ENCODE results near the gene SLCO3A1.

DNA sequence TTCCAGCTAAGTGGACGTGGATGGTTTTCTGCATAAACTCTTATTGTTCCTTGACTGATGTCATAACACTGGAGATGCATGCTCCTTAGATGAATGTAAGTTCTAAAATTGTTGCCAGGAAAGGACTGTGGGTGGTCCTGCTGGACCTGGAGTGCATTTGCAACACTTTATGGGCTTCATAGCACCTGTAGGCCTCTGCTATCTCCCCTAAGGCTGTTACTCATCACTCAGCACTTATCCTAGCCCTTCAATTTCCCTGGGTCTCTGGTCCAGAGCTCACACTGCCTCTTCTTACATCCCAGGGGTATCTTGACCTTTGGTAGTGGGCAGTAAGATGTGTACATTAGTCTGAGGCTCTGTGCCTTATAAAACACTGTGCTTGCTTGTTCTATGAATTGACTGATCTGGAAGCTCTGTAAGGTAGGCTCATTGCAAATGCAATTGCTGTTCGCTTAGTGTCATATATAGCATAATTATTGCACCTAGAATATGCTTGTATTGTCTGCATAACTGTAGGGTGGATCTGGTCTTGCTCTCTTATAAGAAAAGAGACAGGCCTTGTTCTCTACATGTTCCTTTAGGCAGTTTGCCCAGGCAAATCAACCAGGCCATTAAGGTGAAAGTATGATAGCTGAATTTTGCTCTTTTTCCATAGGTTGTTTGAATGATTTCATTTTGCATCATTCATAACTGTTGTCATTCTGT lies 35.8 kb downstream of the SLCO3A1 start:
- TF ChIP-seq ZNF18 (tag by site-specific recombination; IDR thresholded peaks at IDR 0.05) (no peak), ZNF274 (IDR thresholded peaks at IDR 0.05; ENCODE audit: low read length) (no peak), ZNF274 (tag by site-specific recombination; IDR thresholded peaks at IDR 0.05; ENCODE audit: borderline replicate concordance) (no peak), SETDB1 (IDR thresholded peaks at IDR 0.05; ENCODE audit: insufficient read length, low read length) (no peak), KLF7 (tag by site-specific recombination; IDR thresholded peaks at IDR 0.05; ENCODE audit: borderline replicate concordance) (no peak), ZSCAN30 (tag by site-specific recombination; IDR thresholded peaks at IDR 0.05) (no peak), ZNF596 (tag by site-specific recombination; IDR thresholded peaks at IDR 0.05) (no peak), SP7 (tag by site-specific recombination; IDR thresholded peaks at IDR 0.05) (no peak), ZNF394 (tag by site-specific recombination; IDR thresholded peaks at IDR 0.05; ENCODE audit: borderline replicate concordance) (no peak), MEIS1 (CRISPR knock-in tag; IDR thresholded peaks at IDR 0.05; ENCODE audit: borderline replicate concordance) (no peak), KLF9 (tag by site-specific recombination; IDR thresholded peaks at IDR 0.05; ENCODE audit: low read depth) (no peak), ZNF423 (tag by site-specific recombination; IDR thresholded peaks at IDR 0.05) (no peak)
- TF ChIP-seq, protein P1, sequence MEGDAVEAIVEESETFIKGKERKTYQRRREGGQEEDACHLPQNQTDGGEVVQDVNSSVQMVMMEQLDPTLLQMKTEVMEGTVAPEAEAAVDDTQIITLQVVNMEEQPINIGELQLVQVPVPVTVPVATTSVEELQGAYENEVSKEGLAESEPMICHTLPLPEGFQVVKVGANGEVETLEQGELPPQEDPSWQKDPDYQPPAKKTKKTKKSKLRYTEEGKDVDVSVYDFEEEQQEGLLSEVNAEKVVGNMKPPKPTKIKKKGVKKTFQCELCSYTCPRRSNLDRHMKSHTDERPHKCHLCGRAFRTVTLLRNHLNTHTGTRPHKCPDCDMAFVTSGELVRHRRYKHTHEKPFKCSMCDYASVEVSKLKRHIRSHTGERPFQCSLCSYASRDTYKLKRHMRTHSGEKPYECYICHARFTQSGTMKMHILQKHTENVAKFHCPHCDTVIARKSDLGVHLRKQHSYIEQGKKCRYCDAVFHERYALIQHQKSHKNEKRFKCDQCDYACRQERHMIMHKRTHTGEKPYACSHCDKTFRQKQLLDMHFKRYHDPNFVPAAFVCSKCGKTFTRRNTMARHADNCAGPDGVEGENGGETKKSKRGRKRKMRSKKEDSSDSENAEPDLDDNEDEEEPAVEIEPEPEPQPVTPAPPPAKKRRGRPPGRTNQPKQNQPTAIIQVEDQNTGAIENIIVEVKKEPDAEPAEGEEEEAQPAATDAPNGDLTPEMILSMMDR (tag by site-specific recombination; IDR thresholded peaks at IDR 0.05): no peak
- TF ChIP-seq, protein P2, sequence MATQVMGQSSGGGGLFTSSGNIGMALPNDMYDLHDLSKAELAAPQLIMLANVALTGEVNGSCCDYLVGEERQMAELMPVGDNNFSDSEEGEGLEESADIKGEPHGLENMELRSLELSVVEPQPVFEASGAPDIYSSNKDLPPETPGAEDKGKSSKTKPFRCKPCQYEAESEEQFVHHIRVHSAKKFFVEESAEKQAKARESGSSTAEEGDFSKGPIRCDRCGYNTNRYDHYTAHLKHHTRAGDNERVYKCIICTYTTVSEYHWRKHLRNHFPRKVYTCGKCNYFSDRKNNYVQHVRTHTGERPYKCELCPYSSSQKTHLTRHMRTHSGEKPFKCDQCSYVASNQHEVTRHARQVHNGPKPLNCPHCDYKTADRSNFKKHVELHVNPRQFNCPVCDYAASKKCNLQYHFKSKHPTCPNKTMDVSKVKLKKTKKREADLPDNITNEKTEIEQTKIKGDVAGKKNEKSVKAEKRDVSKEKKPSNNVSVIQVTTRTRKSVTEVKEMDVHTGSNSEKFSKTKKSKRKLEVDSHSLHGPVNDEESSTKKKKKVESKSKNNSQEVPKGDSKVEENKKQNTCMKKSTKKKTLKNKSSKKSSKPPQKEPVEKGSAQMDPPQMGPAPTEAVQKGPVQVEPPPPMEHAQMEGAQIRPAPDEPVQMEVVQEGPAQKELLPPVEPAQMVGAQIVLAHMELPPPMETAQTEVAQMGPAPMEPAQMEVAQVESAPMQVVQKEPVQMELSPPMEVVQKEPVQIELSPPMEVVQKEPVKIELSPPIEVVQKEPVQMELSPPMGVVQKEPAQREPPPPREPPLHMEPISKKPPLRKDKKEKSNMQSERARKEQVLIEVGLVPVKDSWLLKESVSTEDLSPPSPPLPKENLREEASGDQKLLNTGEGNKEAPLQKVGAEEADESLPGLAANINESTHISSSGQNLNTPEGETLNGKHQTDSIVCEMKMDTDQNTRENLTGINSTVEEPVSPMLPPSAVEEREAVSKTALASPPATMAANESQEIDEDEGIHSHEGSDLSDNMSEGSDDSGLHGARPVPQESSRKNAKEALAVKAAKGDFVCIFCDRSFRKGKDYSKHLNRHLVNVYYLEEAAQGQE (tag by site-specific recombination; IDR thresholded peaks at IDR 0.05): no peak
